ENCODE measurements around the gene UQCC5.

The UQCC5 gene

DNA sequence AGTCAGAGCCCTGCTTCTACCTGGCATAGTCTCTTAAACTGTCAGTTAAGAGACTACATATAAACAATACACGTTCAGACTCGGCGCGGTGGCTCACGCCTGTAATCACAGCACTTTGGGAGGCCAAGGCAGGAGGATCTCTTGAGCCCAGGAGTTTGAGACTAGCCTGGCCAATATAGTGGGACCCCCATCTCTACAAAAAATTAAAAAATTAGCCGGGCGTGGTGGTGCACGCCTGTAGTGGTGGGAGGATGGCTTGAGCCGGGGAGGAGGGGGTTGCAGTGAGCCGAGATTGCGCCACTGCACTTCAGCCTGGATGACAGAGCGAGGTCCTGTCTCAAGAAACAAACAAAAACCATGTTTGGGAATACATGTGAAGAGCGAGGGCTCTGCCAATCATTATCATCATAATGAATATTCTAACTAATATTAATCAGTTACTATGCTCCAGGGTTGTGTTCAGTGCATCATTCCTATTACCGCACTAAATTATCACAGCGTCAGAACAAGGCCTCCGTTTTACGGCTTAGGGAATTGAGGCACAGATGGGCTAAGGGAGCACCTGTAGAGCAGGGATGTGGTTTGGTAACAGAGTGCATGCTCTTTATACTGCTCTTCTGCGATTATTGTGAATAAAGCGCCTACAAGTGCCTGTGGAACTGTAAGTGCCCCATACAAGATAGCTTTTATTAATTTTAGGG is 844 bp upstream of the UQCC5 start:
- ATAC-seq: no peak

DNA sequence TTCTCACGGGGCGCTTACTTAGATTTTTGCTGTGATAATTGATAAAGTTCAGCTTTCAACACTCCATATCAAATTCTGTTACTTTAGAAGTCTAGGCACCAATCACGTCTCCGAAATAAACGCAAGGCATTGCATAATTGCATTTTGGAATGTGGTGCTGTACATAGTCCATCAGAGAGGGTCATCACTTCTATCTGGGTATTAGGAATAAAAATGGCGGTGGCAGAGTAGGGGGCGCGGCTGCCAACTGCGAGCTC is 365 bp upstream of the UQCC5 start:
- no peak for ATAC-seq

DNA sequence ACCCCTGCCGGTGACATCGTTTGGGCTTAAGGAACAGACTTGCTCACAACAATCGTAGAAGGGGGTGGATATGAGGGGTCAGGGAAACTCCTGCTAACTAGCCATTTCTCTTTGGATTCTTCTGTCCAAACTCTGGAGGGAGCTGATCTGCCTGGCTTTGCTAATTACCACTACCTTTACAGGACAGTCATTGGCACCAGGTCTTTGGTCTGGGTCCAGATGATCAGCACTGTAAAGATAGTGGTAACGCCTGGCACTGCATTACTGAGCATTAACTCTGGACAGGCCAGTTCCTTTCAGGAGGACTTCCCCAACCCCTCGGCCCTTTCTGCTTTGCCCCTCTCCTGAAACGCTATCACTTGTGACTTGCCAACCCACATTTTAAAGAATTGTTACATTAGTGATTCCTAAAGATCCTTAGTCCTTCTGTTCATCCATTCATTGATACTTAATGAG is 788 bp downstream of the UQCC5 start:
- ATAC-seq: no peak

DNA sequence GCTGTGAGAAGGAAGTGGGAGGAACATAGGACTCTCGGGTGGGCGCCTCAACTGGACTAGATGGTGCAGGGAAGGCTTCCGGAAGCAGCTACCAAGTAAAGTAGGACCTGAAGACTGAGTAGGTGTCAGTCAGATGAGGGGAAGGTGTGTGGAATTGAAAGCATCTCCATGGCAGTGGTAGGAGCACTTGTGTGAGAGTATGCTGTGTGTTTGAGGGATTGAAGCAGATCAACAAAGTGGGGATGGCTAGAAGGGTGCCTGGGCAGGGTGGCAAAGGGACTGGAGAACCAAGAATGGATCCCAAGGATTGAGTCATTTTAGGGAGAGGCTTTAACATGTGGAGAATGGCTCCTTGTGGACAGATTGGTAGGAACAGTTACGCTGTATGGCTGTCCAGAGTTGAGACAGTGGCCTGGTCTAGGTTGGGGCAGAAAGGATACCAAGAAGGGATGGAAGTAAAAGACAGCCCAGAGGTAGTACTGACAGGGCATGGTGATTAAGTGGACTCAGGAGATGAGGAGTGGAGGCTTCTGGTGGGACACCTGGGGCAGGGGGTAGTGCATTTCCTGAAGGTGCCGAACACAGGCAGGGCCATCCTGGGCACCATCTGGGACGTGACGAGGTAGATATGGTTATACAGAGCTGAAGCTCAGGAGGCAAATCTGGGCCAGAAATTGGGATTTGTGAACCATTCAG is 1.5 kb downstream of the UQCC5 start:
- no peak for ATAC-seq

DNA sequence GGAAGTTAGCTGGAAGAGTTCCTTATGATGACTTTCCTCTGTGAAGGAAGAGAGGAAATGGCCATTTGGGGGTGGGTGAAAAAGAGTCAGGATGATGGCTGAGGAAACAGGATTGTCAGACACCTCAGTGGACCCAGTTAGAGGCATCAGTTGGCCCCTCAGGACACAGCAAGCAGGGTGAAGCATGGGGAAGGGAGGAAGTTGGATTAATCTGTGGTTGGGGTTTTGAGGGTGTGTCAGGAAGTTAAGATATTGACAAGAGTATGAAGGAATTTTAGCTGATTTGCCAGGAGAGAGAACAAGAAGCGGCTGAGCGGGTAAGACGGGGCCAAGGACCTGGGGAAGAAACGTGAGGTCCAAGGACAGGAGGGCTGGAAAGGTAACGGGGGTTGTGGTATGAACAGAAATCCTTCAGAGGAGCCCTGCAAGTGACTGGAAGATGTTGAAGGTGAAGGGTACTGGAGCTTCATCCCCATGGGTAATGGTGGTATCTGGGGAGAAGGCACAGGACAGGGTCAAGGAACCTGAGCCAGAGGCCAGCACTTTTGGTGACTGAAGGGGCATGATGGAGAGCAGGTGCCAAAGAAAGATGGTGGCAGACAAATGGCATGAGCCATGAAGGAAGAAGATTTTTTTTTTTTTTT is 2.7 kb downstream of the UQCC5 start:
- no peak for ATAC-seq

DNA sequence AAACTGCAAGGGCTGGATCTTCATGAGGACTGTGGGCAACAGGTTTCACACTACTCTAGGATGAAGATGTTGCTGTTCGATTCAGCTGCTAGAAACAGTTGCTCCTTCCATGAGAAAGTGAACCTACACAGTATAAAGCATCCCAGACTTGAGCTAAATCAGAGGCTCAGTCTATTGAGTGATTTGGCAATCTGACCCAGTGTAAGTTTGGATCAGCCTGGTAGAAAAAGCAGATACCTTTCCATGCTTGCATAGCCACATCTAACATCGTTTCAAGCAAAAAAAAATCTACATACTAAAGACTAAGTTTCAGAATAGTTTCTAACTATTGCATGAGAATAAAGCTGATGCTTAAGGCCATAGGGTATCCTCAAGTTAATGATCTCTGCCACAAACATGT is 4.6 kb downstream of the UQCC5 start:
- ATAC-seq: no peak

DNA sequence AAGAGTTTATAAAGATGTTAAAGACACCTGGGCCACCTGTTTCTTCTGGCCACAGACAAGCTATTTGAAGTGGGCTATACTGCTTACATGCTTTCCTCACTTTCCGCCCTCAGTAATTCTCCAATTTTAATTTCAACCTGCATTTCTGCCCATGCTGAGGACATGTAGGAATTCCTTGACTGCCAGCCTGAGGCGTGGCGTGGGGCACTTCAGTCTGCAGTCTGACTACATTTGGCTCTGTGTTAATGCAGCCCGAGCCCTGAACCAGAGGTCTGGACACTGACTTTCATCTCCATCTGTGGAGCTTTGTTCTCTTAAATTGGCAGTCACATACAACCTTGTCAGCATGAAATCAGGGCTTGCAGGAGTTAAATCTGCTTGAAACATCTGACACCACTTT is 8.5 kb downstream of the UQCC5 start:
- ATAC-seq: no peak

DNA sequence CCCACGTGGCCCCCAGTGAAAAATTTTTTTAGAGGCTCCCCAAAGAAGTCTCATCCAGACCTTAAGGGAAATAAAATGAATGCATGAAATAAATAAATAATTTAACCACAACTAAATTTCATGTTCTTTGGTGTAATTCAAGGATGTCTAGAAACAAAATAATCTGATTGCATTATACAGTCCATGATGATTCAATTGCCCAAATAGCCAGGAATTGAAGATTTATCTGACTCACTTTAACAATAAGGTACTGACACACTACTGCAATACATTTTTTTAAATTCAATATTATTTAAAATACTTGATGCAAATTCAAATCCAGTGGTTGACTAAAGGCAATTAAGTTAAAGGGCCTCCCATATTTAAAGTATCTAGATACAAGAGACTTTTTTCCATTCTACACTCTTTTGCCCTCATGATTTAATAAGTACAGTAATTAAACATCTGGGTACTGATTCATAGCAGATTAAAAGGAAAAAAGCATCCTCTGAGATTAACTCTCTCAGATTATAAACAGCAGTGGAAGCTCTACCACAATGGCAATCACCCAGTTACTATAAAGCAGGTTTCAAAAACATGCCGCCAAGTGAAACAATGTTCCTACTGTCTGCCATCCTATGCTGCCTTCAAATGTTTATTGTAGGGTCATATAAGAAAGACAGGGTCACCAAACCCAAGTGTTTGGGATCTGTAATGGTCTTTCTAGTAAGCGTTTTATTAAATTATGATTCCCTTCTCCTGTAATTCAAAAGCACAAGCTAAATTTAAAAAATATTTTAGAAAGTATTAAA is 9.9 kb downstream of the UQCC5 start:
- no peak for ATAC-seq

DNA sequence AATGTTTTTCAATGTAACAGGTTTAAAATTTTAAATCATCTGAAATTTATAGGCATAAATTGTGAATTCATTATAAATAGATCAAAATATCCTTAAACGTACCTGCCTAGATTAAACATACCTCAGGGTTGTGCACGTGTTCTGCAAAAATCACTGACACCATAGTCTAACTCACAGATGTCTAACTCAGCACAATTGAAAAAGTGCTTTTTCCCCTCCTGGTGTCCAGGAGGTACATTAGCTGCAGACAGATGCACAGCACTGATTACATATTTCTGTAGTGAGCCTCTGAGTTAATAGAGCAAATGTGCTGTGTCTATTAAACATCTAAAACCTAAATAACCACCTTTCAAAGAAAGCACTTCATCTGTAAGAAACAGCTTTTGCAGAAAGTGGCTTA is 10.7 kb downstream of the UQCC5 start:
- ATAC-seq: no peak

DNA sequence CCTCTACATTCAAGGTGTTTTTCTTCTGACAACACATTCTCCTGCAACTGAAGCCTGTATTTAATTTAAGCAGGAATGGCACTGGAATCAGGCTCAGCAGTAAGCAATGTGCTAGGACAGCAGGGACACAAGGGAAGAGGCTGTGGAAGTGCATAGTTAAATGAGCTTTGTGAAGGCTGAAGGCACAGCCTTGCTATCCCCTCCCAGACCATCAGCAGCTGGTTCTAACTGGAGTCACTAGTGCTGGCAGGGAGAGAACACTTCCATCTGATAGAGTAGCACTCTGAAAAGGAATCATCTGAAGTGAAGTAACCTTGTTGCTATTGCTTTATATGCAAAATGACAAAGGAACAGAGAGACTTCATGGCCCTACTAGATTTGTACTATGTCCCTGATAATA is 14.7 kb downstream of the UQCC5 start:
- no peak for ATAC-seq

DNA sequence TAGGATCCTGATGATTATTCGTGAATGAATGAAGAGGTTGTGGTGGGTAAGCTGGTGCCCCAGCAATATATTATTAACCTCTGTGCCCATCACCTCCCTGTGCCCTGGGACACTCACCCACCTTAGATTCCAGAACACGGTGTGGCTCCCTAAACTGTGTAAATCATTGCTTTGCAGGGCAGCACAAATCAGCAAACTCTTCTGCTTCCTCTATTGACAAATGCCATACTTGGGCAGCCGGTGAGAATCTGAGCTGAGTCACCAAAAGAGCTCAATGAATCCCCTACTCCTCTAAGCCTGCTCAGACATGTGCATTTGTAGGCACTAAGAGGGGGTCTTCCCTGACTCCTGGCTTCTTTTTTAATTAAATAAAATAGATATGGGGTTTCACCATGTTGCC is 15.7 kb downstream of the UQCC5 start:
- ATAC-seq: no peak

DNA sequence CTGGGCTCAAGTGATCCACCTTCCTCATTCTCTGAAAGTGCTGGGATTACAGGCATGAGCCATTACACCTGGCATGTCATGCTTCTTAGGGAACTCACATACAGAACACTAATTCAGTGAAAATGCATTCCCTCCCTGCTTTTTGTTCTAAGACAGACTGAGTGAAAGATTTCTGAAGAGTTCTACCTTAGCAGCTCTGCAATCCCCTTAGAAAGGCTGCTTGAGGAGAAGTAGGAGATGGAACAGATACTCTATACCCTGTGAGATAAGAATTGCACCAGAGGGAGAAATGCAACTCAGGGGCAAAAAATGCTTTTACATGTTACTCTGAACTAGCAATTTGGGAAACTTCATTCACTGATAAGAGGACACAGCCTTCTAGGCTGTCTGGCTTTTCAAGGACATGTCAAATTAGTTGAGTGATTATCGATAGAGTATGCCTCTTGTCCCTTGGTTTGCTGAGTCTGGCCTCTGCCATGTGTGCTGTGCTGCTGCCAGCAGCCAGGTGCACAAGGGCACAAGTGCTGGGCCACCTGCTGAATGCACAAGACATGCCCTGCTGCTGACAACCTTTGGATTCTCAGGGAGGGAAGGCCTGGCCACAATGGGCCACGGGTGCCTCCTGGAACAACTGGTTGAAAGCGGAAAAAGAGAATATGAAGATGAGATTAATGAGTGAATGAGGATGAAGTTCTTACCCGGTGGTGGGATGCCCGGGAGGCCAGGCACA is 17.8 kb downstream of the UQCC5 start:
- no peak for ATAC-seq

DNA sequence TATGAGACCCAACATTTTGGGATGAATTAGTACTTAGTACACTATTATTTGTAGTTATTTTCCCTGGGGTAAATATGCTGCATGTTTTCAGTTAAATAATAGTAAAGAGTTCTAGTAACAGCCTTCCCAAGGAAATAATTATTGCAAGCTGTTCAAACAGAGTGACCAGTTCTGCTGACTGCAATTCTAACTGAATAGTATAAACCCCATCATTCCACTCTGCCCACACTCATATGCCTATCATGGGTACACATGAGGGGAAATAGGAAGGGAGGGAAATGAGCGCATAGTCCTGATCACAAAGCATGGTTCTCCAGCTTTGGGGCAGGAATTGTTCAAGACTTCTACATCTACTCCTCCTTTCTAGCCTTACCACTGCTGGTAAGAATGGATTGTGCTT is 18.7 kb downstream of the UQCC5 start:
- no peak for ATAC-seq

DNA sequence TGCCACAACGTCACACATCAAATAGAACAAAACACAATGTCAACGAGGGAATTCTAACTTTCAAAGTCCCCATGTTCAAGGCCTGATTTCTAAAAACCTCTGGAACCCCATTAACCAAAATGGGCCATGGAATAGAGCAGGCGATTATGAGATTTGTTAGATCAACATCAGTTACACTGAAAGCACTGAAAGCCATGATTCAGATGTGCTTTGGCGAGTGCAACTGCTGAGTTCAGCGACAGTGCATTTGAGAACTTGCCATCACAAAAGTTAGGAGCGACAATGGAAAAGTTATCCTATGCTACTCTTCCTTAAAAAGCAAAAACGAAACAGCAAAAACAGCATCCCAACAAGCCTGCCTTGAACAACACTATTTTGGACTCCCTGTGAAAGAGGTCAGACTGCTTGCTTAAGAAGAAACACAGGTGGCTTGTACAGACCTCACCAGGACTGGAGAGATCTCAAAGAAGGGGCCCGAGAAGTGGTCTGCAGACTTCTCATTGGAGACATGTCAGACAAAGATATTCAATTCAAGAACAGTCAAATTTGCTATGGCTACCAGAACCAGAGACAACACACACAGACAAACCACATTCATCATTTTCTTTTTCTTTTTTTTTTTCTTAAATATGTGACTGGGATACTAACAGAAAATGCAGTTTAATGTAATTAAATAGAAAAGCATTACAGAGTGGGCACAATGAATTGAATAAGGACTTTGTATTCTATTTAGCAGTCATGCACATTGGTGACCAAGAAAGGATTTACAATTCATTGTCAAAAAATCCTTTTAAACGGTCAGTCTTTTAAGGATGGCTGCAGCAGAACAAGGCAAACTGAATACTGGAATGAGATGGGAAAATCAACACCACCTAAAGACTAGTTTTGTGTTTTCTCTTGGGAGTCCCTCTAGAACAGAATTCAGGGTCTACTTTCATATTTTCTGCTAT is 20.9 kb downstream of the UQCC5 start:
- no peak for ATAC-seq

DNA sequence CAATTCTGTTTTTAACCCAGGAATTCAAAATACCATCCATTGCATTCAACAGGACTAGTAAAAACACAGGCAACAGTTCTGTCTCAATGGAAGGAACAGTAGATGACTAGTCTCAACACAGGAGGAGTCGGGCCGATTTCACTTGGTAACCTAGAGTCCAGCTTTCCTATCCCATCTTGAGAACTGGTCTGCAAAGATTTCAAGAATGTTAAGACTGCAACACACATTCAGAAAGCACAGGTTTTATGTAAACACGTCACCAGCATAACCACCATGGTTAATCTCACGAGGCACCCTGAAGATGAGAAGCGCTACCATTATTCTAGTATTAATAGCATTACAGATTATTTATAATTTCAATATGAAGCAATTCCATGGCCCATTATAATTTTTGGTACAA is 22.0 kb downstream of the UQCC5 start:
- ATAC-seq: no peak

DNA sequence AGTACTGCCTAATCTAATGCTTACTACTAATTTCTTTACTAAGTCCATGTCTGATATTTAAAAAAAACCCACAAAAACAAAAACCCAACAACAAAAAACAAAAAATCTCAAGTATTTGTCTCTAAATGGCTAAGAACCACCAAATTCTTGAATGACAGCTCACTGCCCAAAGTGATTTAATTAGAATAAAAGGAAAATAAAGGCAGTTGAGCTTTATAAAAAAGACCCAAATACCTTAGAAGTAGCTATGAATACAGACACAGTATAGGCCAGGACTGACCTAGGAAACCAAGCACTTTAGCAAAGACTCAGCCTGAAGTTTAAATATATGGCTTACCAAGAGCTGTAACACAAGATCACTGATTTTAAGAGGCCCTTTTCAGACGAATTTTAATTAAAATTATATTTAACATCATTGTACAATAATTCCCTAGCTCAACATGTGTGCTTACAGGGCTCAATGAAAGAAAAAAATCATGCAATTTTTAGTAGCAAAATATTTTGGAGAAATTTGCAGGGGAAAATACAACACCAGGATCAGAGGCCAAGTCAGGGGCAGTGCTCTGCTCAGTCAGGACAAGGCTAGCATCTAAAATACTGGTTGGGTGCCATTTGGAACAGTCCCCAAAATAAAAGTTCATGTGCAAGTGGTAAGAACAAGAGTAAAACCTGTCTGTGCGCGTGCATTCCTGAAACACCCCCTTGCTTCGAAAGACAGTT is 24.8 kb downstream of the UQCC5 start:
- no peak for ATAC-seq

DNA sequence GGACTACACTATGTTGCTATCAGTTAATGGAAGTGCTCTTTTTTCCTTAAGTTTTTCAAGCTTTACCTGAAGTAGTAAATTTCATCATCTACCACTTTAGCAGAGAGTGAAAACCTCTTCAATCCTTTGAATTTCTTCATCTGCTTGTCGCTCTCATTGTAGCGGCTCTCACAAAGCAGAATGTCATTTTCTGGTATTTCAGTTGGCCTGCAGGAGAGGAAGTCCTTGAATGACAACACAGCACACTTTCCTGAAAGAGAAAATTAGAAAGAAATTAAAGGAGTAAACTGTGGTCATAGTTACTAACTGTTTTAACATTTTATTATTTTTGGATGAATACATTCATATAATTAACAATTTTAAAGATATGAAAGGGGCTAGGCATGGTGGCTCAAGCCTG is 27.6 kb downstream of the UQCC5 start:
- ATAC-seq: no peak

DNA sequence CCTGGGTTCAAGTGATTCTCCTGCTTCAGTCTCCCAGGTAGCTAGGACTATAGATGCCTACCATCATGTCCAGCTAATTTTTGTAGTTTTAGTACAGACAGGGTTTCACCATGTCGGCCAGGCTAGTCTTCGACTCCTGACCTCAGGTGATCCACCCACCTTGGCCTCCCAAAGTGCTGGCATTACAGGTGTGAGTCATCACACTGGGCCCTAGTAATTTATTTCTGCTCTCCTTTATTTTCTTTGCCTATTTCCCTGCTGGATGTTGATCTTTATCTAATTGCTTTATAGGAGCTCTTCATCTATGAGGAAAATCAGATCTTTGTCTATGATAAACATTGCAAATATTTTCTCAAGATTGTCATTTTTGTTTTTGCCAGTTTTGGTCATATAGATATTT is 31.7 kb downstream of the UQCC5 start:
- no peak for ATAC-seq

DNA sequence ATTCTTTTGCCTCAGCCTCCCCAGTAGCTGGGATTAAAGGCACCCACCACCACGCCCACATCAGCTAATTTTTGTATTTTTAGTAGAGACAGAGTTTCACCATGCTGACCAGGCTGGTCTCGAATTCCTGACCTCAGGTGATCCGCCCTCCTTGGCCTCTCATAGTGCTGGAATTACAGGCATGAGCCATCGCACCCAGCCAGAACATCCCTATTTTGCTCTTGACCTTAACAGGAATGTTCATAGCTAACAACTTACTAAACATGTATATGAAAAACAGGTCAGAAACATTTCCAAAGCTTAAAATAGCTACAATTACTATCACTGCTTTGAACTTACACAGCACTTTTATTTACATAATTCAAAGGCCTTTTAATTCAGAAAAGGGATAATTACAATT is 33.7 kb downstream of the UQCC5 start:
- ATAC-seq: no peak

DNA sequence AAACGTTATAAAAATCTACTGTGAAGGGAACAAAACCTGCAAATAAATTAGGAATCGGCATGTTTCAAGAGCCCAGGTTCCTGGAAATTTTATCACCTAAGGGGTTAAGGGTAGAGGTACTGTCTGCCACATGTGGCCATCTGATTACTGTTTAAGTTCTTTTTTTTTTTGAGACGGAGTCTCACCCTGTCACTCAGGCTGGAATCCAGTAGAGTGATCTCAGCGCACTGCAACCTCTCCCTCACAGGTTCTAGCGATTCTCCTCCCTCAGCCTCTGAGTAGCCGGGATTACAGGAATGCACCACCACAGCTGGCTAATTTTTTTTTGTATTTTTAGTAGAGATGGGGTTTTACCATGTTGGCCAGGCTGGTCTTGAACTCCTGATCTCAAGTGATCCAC is 35.8 kb downstream of the UQCC5 start:
- ATAC-seq: no peak
